AG09309 (cell line): ENCODE measurements around the gene PLA2G12B.

Experiments
- DNase-seq: peaks from one replicate; pipeline ENCODE4 v3.0.0-alpha.2; 2010; ENCODE audit warnings: low read depth
- H3K4me3 ChIP-seq: 2 replicates; pipeline ENCODE4 v1.5.1; 2011; ENCODE audit warnings: mild to moderate bottlenecking, low read depth, low read length, moderate library complexity; ENCODE audit not compliant: control insufficient read depth
- CTCF ChIP-seq: IDR thresholded peaks from 2 replicates; pipeline ENCODE4 v1.5.1; 2011; ENCODE audit warnings: mild to moderate bottlenecking, low read depth, low read length, inconsistent platforms; ENCODE audit not compliant: insufficient read depth, control insufficient read depth; ENCODE audit errors: missing control alignments

PLA2G12B gene

GRCh38 chr10:72981028-72981881 lies 26.6 kb upstream of the PLA2G12B start:
- DNase-seq, result no peak
- TF ChIP-seq CTCF, result no peak
- no peak overlapping the region for H3K4me3 ChIP-seq

- no peak for TF ChIP-seq CTCF
- H3K4me3 ChIP-seq, result no peak overlapping the region
- no peak for DNase-seq
Observed at GRCh38 chr10:72980348-72980747, 25.7 kb upstream of the PLA2G12B start.

- H3K4me3 ChIP-seq, result no peak overlapping the region
- TF ChIP-seq CTCF, result no peak
Observed at GRCh38 chr10:72979709-72980108, 25.1 kb upstream of the PLA2G12B start.

GRCh38 chr10:72976886-72977285 lies 22.3 kb upstream of the PLA2G12B start:
- no peak for DNase-seq
- TF ChIP-seq CTCF, result no peak
- no peak overlapping the region for H3K4me3 ChIP-seq

More at GRCh38 chr10:72979709-72980108, 25.1 kb upstream of the PLA2G12B start:
- DNase-seq, result no peak

- TF ChIP-seq CTCF, result no peak
- no peak for DNase-seq
- H3K4me3 ChIP-seq, result no peak overlapping the region
Observed at GRCh38 chr10:72956001-72956400, 1.4 kb upstream of the PLA2G12B start.

GRCh38 chr10:72954230-72954595 lies 393 bp downstream of the PLA2G12B start:
- no peak for DNase-seq
- H3K4me3 ChIP-seq, result no peak overlapping the region
- no peak for TF ChIP-seq CTCF
